Hematopoietic multipotent progenitor cell treated with erythropoietin and hydrocortisone succinate and interleukin-3 and kit ligand, for 8 days (in vitro differentiated cells): ENCODE measurements around the gene PRSS2.

Source experiments
- DNase-seq: peaks from one replicate; pipeline ENCODE4 v3.0.0-alpha.2; 2015

The PRSS2 gene

GRCh38 chr7:142788303-142789289 lies 17.8 kb downstream of the PRSS2 start:
- no peak for DNase-seq

- DNase-seq, result no peak
These were observed 18.7 kb downstream of the PRSS2 start for GRCh38 chr7:142789441-142789840.

GRCh38 chr7:142790056-142790455 lies 19.3 kb downstream of the PRSS2 start:
- no peak for DNase-seq

- DNase-seq, result peak; percentile 90
These were observed 19.8 kb downstream of the PRSS2 start for GRCh38 chr7:142790555-142790954.

- no peak for DNase-seq
These were observed 20.7 kb downstream of the PRSS2 start for GRCh38 chr7:142791502-142791901.

GRCh38 chr7:142792129-142792528 lies 21.4 kb downstream of the PRSS2 start:
- DNase-seq, result no peak

- no peak for DNase-seq
These were observed 21.8 kb downstream of the PRSS2 start for GRCh38 chr7:142792593-142792992.

GRCh38 chr7:142793156-142793555 lies 22.4 kb downstream of the PRSS2 start:
- DNase-seq, result no peak

GRCh38 chr7:142795339-142795863 lies 24.6 kb downstream of the PRSS2 start:
- DNase-seq, result no peak

- no peak for DNase-seq
These were observed 25.3 kb downstream of the PRSS2 start for GRCh38 chr7:142796001-142796500.

- DNase-seq, result no peak
These were observed 26.0 kb downstream of the PRSS2 start for GRCh38 chr7:142796501-142797390.

GRCh38 chr7:142797391-142798377 lies 26.9 kb downstream of the PRSS2 start:
- no peak for DNase-seq

- DNase-seq, result no peak
These were observed 28.0 kb downstream of the PRSS2 start for GRCh38 chr7:142798451-142799436.

GRCh38 chr7:142799437-142799835 lies 28.7 kb downstream of the PRSS2 start:
- DNase-seq, result no peak

- no peak for DNase-seq
These were observed 29.3 kb downstream of the PRSS2 start for GRCh38 chr7:142800088-142800487.

- DNase-seq, result no peak
These were observed 30.0 kb downstream of the PRSS2 start for GRCh38 chr7:142800699-142801260.

- no peak for DNase-seq
These were observed 31.0 kb downstream of the PRSS2 start for GRCh38 chr7:142801601-142802295.

GRCh38 chr7:142802301-142802700 lies 31.5 kb downstream of the PRSS2 start:
- no peak for DNase-seq

- no peak for DNase-seq
These were observed 33.1 kb downstream of the PRSS2 start for GRCh38 chr7:142803901-142804300.
